A673 (cell line): ENCODE results near the gene SMOC1. TPM values are rescaled to one million over a fixed set of nuclear protein-coding genes. Genes with fewer than 3 reads are reported as not detected.
"Not testable (repeated sequence)": the region's sequence is repeated elsewhere in the genome, so short reads cannot be mapped to it uniquely, and the experiment has no call there.

ENCODE experiments used
- BruUV-seq: library from RNA; stranded (reverse); fragments of 400-500 nt; replicated peaks from 2 replicates; lab custom pipeline; 2021; lab: Mats Ljungman, UMichigan
- CTCF ChIA-PET: fragments of 300-600 bp; sonication (Branson Sonifier 250); formaldehyde crosslinking; loops from one replicate; lab custom pipeline; 2022; ENCODE audit warnings: antibody characterized with exemption; lab: Charles Lee
- POLR2A ChIA-PET: fragments of 300-600 bp; sonication (Branson Sonifier 250); formaldehyde crosslinking; loops from one replicate; lab custom pipeline; 2022; ENCODE audit warnings: antibody characterized with exemption; ENCODE audit not compliant: low non-redundant PET; lab: Charles Lee
- DNase-seq: peaks from one replicate; pipeline ENCODE4 v3.0.0-alpha.2; 2015; ENCODE audit warnings: low spot score
- H3K27ac ChIP-seq: fragments of 200-600 bp; sonication (generic); 2 replicates; pipeline ENCODE4 v1.5.1; 2016; ENCODE audit warnings: mixed run types, low read depth, mild to moderate bottlenecking, mixed read lengths, antibody characterized with exemption, low read length; ENCODE audit not compliant: poor library complexity, severe bottlenecking
- H3K27me3 ChIP-seq: fragments of 200-600 bp; sonication (generic); replicated peaks from 2 replicates; pipeline ENCODE4 v1.6.1; 2017; ENCODE audit warnings: mixed run types, low read depth, mild to moderate bottlenecking, mixed read lengths, antibody characterized with exemption, low read length; ENCODE audit not compliant: insufficient read depth, poor library complexity
- H3K36me3 ChIP-seq: fragments of 200-600 bp; sonication (generic); 2 replicates; pipeline ENCODE4 v1.6.1; 2016; ENCODE audit warnings: mixed run types, mild to moderate bottlenecking, mixed read lengths, antibody characterized with exemption, low read length; ENCODE audit not compliant: insufficient read depth, poor library complexity, severe bottlenecking
- H3K4me1 ChIP-seq: fragments of 200-600 bp; sonication (generic); 2 replicates; pipeline ENCODE4 v1.6.1; 2017; ENCODE audit warnings: mixed run types, mild to moderate bottlenecking, mixed read lengths, antibody characterized with exemption, low read length; ENCODE audit not compliant: insufficient read depth, poor library complexity, severe bottlenecking
- H3K4me3 ChIP-seq: fragments of 200-600 bp; sonication (generic); 2 replicates; pipeline ENCODE4 v1.5.1; 2016; ENCODE audit warnings: low read depth, mixed run types, mild to moderate bottlenecking, mixed read lengths, low read length; ENCODE audit not compliant: poor library complexity, severe bottlenecking
- H3K9me3 ChIP-seq: fragments of 200-600 bp; sonication (generic); 2 replicates; pipeline ENCODE4 v1.6.1; 2016; ENCODE audit warnings: mixed run types, low read depth, mild to moderate bottlenecking, mixed read lengths, antibody characterized with exemption, low read length; ENCODE audit not compliant: poor library complexity, severe bottlenecking
- EZH2 ChIP-seq: fragments of 200-600 bp; sonication (generic); IDR thresholded peaks from 2 replicates; pipeline ENCODE4 v1.6.1; 2017; ENCODE audit warnings: borderline replicate concordance, low read depth, mild to moderate bottlenecking, mixed read lengths, antibody characterized with exemption, low read length; ENCODE audit not compliant: poor library complexity, severe bottlenecking
- intact Hi-C: fragments of 100-400 bp; cut with micrococcal nuclease; formaldehyde crosslinking; loops from one replicate; pipeline ENCODE4 v1.10.0; 2022; ENCODE audit not compliant: unreplicated experiment
- total RNA-seq: library from RNA; stranded (reverse); gene quantifications from 2 replicates; pipeline ENCODE4 v1.2.3, GENCODE V29; 2021
- TF ChIP-seq, protein P1 (sequence below): fragments of 300-800, 200-600 bp; sonication (generic); conservative IDR thresholded peaks from 2 replicates; pipeline ENCODE4 v1.5.1; 2017; ENCODE audit warnings: low read depth, mild to moderate bottlenecking, antibody characterized with exemption, low read length, moderate library complexity, mixed read lengths

SMOC1 gene
- total RNA-seq, 1 experiment from 2014 or later = not detected

DNA sequence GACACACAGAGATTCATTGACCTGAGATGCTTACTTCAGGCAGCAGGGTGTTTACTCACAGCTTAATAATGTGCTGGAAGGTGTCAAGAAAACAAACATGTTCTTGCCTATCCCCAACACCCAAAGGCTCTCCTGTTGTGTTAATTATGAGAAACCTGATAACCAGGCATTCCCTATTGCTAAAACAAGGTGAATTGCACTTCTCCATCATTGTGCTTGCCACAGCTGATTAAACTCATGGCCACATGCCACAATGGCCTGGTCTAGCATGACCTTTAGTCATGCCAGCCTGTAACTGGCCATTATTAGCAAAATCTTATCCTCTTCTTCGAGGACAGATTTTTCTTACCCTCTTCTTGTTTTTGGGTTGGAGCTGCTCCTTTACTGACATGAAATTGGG is 21.4 kb downstream of the SMOC1 start:
- ChIA-PET CTCF (no interaction called here), POLR2A (no interaction called here)
- intact Hi-C loops = no loop called here

DNA sequence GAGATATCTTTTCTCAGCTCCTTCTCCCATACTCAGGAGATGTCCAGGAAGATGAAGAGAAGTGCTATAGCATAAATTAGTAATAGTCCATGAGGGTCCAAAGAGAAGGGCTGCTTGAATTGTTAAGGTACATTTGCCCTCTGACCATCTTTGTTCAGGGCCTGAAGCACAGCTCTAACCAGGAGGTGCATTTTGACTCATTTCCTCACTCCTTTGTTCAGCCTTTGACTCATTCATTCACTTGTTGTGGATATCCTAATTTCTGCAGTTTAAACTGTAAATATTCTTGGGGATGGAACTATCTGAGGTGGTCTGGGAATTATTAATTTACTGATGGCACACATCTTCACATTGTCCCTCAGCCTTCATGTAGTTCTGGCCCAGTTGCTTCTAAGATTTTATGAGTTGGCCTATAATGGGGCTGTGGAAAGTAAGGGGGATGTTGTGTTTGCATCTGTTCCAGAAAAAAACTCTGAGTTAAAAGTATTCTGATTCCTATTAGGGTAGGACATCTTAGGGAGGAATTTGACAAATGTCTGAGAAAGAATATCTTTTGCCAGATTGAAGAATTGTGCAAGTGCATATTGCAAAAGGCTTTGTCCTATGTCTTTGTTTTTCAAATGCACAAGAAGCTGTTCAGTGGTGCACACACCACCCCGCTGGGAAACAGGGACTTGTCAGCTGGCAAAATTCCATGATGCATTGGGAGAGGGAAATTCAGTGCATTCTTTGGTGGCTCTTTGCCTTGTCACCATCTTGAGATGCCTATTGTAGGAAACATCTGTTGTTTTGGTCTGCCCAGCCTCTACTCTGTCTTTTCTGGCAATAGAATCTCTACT is 22.1 kb downstream of the SMOC1 start:
- TF ChIP-seq EZH2 = no peak
- TF ChIP-seq, protein P1, sequence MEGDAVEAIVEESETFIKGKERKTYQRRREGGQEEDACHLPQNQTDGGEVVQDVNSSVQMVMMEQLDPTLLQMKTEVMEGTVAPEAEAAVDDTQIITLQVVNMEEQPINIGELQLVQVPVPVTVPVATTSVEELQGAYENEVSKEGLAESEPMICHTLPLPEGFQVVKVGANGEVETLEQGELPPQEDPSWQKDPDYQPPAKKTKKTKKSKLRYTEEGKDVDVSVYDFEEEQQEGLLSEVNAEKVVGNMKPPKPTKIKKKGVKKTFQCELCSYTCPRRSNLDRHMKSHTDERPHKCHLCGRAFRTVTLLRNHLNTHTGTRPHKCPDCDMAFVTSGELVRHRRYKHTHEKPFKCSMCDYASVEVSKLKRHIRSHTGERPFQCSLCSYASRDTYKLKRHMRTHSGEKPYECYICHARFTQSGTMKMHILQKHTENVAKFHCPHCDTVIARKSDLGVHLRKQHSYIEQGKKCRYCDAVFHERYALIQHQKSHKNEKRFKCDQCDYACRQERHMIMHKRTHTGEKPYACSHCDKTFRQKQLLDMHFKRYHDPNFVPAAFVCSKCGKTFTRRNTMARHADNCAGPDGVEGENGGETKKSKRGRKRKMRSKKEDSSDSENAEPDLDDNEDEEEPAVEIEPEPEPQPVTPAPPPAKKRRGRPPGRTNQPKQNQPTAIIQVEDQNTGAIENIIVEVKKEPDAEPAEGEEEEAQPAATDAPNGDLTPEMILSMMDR = no peak
- ChIA-PET CTCF (no interaction called here), POLR2A (no interaction called here)
- H3K27me3 ChIP-seq = peaks cover 27% of the 10 kb centered on the region
- BruUV-seq = no TSS peak
- H3K36me3 ChIP-seq = no peaks in the 10 kb centered on the region
- intact Hi-C loops = no loop called here
- peak; percentile 63 for DNase-seq
- no peak overlapping the region for H3K27ac ChIP-seq
- H3K4me1 ChIP-seq = no peaks in the 10 kb centered on the region
- no peaks in the 10 kb centered on the region for H3K9me3 ChIP-seq
- no peak overlapping the region for H3K4me3 ChIP-seq

More for the DNA sequence above, 21.4 kb downstream of the SMOC1 start:
- Histone ChIP-seq H3K27me3 (peaks cover 26% of the 10 kb centered on the region), H3K36me3 (no peaks in the 10 kb centered on the region), H3K9me3 (no peaks in the 10 kb centered on the region), H3K27ac (no peak overlapping the region), H3K4me3 (no peak overlapping the region), H3K4me1 (no peaks in the 10 kb centered on the region)
- no peak for DNase-seq
- TF ChIP-seq, protein P1 = no peak
- TF ChIP-seq EZH2 = no peak
- BruUV-seq = no TSS peak

DNA sequence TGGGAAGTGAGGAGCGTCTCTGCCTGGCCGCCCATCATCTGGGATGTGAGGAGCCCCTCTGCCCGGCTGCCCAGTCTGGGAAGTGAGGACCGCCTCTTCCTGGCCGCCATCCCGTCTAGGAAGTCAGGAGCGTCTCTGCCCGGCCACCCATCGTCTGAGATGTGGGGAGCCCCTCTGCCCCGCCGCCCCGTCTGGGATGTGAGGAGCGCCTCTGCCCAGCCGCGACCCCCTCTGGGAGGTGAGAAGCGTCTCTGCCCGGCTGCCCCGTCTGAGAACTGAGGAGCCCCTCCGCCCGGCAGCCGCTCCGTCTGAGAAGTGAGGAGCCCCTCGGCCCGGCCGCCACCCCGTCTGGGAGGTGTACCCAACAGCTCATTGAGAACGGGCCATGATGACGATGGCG is 23.8 kb downstream of the SMOC1 start:
- H3K4me3 ChIP-seq, CTCF ChIA-PET: not testable (repeated sequence)

More for the DNA sequence above, 23.8 kb downstream of the SMOC1 start:
- H3K27ac ChIP-seq, DNase-seq, H3K36me3 ChIP-seq, H3K9me3 ChIP-seq, intact Hi-C loops, BruUV-seq, POLR2A ChIA-PET, H3K4me1 ChIP-seq: not testable (repeated sequence)
- H3K27me3 ChIP-seq = peaks cover 19% of the 10 kb centered on the region
